Uterus (tissue), 4 donors: ENCODE measurements around the gene UBN1. TPM values are rescaled to one million over a fixed set of nuclear protein-coding genes. Genes with fewer than 3 reads are reported as not detected.

Experiments
- DNase-seq, 2 donors: peaks; one replicate each; pipeline ENCODE4 v3.0.0-alpha.2; 2019 to 2020
- H3K27ac ChIP-seq, 2 donors: fragments of 200-600 bp; sonication (generic); 1 replicate in 1 of 2; 2 replicates in 1 of 2; pipeline ENCODE4 v1.5.1; 2016 to 2018
- H3K27me3 ChIP-seq, 2 donors: fragments of 200-600 bp; sonication (generic); one replicate each; pipeline ENCODE4 v1.5.1; 2018 to 2019; ENCODE audit warnings: control low read depth in 1 of 2
- H3K36me3 ChIP-seq, 2 donors: fragments of 200-600 bp; sonication (generic); one replicate each; pipeline ENCODE4 v1.5.1; 2019; ENCODE audit warnings: control low read depth in 1 of 2
- H3K4me1 ChIP-seq, 2 donors: fragments of 200-600 bp; sonication (generic); one replicate each; pipeline ENCODE4 v1.5.1; 2018 to 2019; ENCODE audit warnings: control low read depth in 1 of 2
- H3K4me3 ChIP-seq, 2 donors: fragments of 200-600 bp; sonication (generic); 1 replicate in 1 of 2; 2 replicates in 1 of 2; pipeline ENCODE4 v1.5.1; 2018 to 2019; ENCODE audit warnings: mild to moderate bottlenecking in 1 of 2
- H3K9me3 ChIP-seq, 2 donors: fragments of 200-600 bp; sonication (generic); one replicate each; pipeline ENCODE4 v1.5.1; 2019; ENCODE audit warnings: control low read depth in 1 of 2
- POLR2A ChIP-seq, 2 donors: fragments of 450-650 bp; IDR thresholded peaks; one replicate each; pipeline ENCODE4 v1.6.1; 2016; ENCODE audit warnings: antibody characterized with exemption in 2 of 2, mild to moderate bottlenecking in 1 of 2, moderate library complexity in 1 of 2
- intact Hi-C: fragments of 100-400 bp; cut with DNase I; formaldehyde crosslinking; loops from one replicate; pipeline ENCODE4 v1.15.1; 2023; ENCODE audit warnings: low total_unique reads
- total RNA-seq, 4 donors: library from RNA; depleted of rRNA in 3 of 4; stranded (reverse); fragments of >200 nt in 3 of 4; gene quantifications; one replicate each; pipeline versions ENCODE4 v1.1.0 to v1.2.4, GENCODE V29; 2014 to 2023
- TF ChIP-seq, protein P1 (sequence below), 4 experiments: fragments of 200-600 bp in 2 of 4; fragments of 450-650 bp in 2 of 4; sonication (generic) in 2 of 4; IDR thresholded peaks; one replicate each; pipeline ENCODE4 v1.5.1; 2016 to 2019; ENCODE audit warnings: antibody characterized with exemption in 4 of 4, mild to moderate bottlenecking in 2 of 4, moderate library complexity in 1 of 4
- donor health status: DM: yes; HTN: yes; CAD: no.

UBN1 gene
- total RNA-seq, 4 donors from 2014 or later: 4.9 to 56.2 (median 33.4) TPM

DNA sequence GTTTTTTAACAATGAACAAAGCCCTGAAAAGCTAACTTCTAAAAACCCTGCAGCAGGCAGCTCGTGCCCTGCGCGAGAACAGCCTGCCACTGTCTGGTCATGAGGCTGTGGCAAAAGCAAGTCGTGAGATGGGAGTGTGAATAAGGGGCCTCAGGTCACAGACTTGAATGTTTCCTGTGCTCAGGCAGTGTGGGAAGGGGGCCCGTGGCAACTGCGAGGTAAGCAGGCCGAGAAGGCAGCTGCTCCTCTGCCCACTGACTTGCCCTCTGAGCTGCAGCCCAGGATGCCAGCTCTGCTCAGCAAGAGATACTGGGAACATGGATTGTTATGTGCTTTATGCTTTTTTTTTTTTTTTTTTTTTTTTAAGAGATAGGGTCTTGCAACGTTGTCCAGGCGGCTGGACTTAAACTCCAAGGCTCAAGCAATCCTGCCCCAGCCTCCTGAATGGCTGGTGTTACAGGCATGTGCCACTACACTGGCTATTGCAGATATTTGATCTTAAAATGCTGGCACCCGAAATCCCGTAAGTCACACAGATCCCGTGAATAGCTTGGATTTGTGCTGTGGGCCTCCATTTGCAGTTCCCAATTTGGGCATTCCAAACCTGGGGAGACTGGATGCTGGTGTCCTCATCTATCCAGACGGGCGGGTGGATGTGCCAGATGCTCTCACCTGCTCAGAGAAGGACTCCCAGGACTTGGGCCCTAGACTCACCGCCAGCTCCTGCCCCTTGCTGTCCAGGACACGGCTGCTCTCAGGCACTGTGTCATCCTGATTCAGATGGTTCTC lies 44.0 kb downstream of the UBN1 start:
- no peaks in the 10 kb centered on the region for H3K4me1 ChIP-seq
- no peak for TF ChIP-seq POLR2A (IDR thresholded peaks at IDR 0.05)
- TF ChIP-seq, protein P1, sequence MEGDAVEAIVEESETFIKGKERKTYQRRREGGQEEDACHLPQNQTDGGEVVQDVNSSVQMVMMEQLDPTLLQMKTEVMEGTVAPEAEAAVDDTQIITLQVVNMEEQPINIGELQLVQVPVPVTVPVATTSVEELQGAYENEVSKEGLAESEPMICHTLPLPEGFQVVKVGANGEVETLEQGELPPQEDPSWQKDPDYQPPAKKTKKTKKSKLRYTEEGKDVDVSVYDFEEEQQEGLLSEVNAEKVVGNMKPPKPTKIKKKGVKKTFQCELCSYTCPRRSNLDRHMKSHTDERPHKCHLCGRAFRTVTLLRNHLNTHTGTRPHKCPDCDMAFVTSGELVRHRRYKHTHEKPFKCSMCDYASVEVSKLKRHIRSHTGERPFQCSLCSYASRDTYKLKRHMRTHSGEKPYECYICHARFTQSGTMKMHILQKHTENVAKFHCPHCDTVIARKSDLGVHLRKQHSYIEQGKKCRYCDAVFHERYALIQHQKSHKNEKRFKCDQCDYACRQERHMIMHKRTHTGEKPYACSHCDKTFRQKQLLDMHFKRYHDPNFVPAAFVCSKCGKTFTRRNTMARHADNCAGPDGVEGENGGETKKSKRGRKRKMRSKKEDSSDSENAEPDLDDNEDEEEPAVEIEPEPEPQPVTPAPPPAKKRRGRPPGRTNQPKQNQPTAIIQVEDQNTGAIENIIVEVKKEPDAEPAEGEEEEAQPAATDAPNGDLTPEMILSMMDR (IDR thresholded peaks at IDR 0.05): no peak
- DNase-seq: no peak
- H3K36me3 ChIP-seq: no peaks in the 10 kb centered on the region
- no peaks in the 10 kb centered on the region for H3K27me3 ChIP-seq
- H3K4me3 ChIP-seq: no peak overlapping the region
- intact Hi-C loops: no loop called here
- no peaks in the 10 kb centered on the region for H3K9me3 ChIP-seq
- H3K27ac ChIP-seq: no peak overlapping the region

DNA sequence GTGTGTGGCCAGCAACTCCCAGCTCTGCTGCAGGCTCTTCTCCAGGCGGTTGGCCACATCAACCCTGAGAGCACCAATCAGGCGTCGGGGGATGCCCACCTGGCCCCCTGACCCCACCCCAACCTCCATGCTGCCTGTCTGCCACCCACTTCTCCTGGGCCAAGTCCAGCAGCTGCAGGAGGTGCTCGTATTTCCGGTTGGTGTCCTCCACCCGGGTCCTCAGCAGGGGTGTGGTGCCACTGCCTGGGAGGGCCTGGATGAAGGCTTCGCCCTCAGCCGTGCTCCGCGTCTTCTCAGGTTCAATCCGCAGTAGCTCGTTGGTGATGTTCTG lies 44.6 kb downstream of the UBN1 start:
- H3K9me3 ChIP-seq: no peaks in the 10 kb centered on the region
- H3K4me3 ChIP-seq: no peak overlapping the region
- H3K27ac ChIP-seq: no peak overlapping the region
- intact Hi-C loops: no loop called here
- no peak for DNase-seq
- no peaks in the 10 kb centered on the region for H3K36me3 ChIP-seq
- no peaks in the 10 kb centered on the region for H3K27me3 ChIP-seq
- TF ChIP-seq, protein P1 (IDR thresholded peaks at IDR 0.05): no peak
- TF ChIP-seq POLR2A (IDR thresholded peaks at IDR 0.05): no peak
- H3K4me1 ChIP-seq: no peaks in the 10 kb centered on the region

DNA sequence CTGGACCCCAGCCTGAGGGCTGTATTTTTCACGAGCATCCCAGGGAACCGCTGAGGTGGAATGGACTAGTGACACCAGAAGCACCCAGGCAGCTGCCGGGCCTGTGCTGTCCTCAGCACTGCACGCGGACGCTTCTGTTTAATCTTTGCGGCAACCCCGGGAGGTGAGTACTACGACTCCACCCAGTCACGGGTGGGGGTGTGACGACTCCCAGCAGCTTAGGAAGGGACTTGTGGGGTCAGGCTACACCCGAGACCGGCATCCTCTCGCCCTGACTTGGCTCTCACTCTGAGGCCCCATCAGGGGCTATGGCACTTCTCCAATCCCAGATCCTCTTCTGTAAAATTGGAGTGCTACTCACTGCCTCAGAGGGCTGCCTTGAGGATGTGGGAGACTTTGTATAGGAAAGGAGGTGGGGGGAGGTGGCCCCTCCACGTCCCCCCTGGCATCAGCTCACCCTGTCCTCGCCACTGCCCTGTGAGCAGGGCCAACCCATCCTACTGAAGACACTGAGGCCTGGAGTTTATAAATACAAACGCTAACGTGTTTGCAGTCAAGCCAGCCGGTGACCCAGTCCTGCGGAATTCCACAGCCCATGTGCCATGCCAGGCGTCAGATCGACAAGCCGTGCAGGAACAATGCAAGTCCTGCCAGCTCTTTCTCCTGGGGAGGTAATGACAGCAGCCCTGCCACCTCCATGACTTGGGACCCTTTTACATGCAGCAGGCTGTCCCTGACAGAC lies 45.3 kb downstream of the UBN1 start:
- no peak overlapping the region for H3K27ac ChIP-seq
- DNase-seq: peak in 1 of 2 donors; percentile 43
- TF ChIP-seq, protein P1 (IDR thresholded peaks at IDR 0.05): no peak
- TF ChIP-seq POLR2A (IDR thresholded peaks at IDR 0.05): no peak

DNA sequence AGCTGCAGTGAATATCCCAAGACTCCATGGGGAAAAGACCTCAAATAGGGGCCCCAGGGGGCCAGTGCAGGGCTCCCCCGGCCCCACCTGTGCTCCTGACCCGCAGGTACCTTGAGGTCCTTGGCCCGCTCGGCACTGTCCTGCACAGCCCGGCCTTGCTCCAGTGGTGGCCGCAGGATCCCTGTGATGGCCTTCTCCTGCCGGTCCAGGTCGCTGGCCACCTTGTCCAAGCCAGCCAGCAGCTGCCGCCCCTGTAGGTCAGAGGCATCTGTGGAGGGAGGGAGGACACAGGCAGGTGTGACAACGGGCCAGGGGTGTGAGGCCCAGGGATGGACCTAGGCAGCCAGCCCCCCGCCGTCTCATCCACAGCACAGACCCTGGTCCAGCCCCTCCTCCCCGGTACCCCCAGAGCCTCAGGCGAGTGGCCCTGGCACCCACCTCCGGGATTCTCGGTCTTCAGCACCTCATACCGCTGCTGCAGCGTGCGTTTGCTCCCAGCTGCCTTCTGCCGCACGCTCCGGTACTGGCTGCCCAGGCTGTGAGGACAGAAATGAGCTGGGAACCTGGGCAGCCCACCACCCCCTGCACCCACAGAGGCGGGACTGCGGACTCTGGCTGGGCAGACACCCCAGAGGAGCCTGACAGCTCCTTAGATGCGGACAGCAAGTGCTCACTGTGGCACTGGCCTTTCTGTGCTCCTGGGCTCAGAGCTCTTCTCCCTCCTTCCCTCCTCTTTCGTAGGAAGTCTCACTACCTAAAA lies 46.0 kb downstream of the UBN1 start:
- Histone ChIP-seq H3K4me3 (no peak overlapping the region), H3K9me3 (no peaks in the 10 kb centered on the region), H3K4me1 (no peaks in the 10 kb centered on the region), H3K27me3 (no peaks in the 10 kb centered on the region), H3K36me3 (no peaks in the 10 kb centered on the region), H3K27ac (no peak overlapping the region)
- intact Hi-C loops: no loop called here
- TF ChIP-seq, protein P1 (IDR thresholded peaks at IDR 0.05): no peak
- TF ChIP-seq POLR2A (IDR thresholded peaks at IDR 0.05): no peak
- DNase-seq: no peak

More for the DNA sequence above, 45.3 kb downstream of the UBN1 start:
- Histone ChIP-seq H3K9me3 (no peaks in the 10 kb centered on the region), H3K27me3 (no peaks in the 10 kb centered on the region), H3K4me3 (no peak overlapping the region), H3K36me3 (no peaks in the 10 kb centered on the region), H3K4me1 (no peaks in the 10 kb centered on the region)
- intact Hi-C loops: no loop called here
